Endothelial cell of umbilical vein (primary cell): ENCODE measurements around the gene SPATA7. TPM values are rescaled to one million over a fixed set of nuclear protein-coding genes. Genes with fewer than 3 reads are reported as not detected.

Experiments used
- BruUV-seq: library from RNA; stranded (reverse); fragments of 400-500 nt; replicated peaks from 2 replicates; lab custom pipeline; 2021; lab: Mats Ljungman, UMichigan
- CTCF ChIA-PET: fragments of 300-600, 350-600 bp; sonication (Branson Sonifier 250); formaldehyde crosslinking; loops from one replicate; lab custom pipeline; 2021; ENCODE audit warnings: antibody characterized with exemption, inconsistent platforms; lab: Charles Lee
- POLR2A ChIA-PET: fragments of 300-600, 350-600 bp; sonication (Branson Sonifier 250); formaldehyde crosslinking; loops from one replicate; lab custom pipeline; 2021; ENCODE audit warnings: antibody characterized with exemption, inconsistent platforms; lab: Charles Lee
- DNase-seq: peaks from one replicate; pipeline ENCODE4 v3.0.0-alpha.2; 2011; ENCODE audit warnings: low read depth, low spot score
- FAIRE-seq: peaks from 2 replicates; lab custom pipeline; 2011; peaks lifted over from hg19 to GRCh38; lab: Jason Lieb, UNC
- H2AFZ ChIP-seq: 2 replicates; pipeline ENCODE4 v1.6.0; 2012; ENCODE audit warnings: low read depth, low read length, control low read depth, inconsistent platforms
- H3K27ac ChIP-seq: 2 replicates; pipeline ENCODE4 v1.5.1; 2011; ENCODE audit warnings: low read depth, mild to moderate bottlenecking, control low read depth, low read length, moderate library complexity; ENCODE audit not compliant: insufficient read depth
- H3K27me3 ChIP-seq, 2 experiments: 2 replicates each; pipeline versions ENCODE4 v1.6.0 to v1.6.1; 2011; ENCODE audit warnings: low read length in 2 of 2, mixed read lengths in 1 of 2; ENCODE audit not compliant: control insufficient read depth in 2 of 2, insufficient read depth in 2 of 2
- H3K36me3 ChIP-seq, 2 experiments: 2 replicates in 1 of 2; 3 replicates in 1 of 2; pipeline ENCODE4 v1.5.1; 2011; ENCODE audit warnings: low read length in 2 of 2, mild to moderate bottlenecking in 1 of 2, moderate library complexity in 1 of 2; ENCODE audit not compliant: control insufficient read depth in 2 of 2, insufficient read depth in 2 of 2; ENCODE audit errors: extremely low read depth in 1 of 2
- H3K4me1 ChIP-seq: 3 replicates; pipeline ENCODE4 v1.5.1; 2011; ENCODE audit warnings: mild to moderate bottlenecking, low read length; ENCODE audit not compliant: control insufficient read depth, insufficient read depth; ENCODE audit errors: extremely low read depth
- H3K4me2 ChIP-seq: 2 replicates; pipeline ENCODE4 v1.6.1; 2011; ENCODE audit warnings: low read length, control low read depth, mixed read lengths; ENCODE audit not compliant: insufficient read depth
- H3K4me3 ChIP-seq, 3 experiments: fragments of 200-600 bp in 1 of 3; sonication (generic), shearing (Covaris generic) in 1 of 3; replicated peaks in 1 of 3; 2 replicates each; pipeline ENCODE4 v1.5.1; 2011 to 2016; ENCODE audit warnings: control low read depth in 3 of 3, low read length in 3 of 3, mild to moderate bottlenecking in 2 of 3, inconsistent platforms in 1 of 3, low read depth in 1 of 3, moderate library complexity in 1 of 3; ENCODE audit not compliant: insufficient read depth in 1 of 3
- H3K79me2 ChIP-seq: 2 replicates; pipeline ENCODE4 v1.6.0; 2012; ENCODE audit warnings: low read length, inconsistent platforms; ENCODE audit not compliant: control insufficient read depth, insufficient read depth
- H3K9ac ChIP-seq: replicated peaks from 2 replicates; pipeline ENCODE3; 2011; ENCODE audit warnings: low read length, control low read depth; ENCODE audit not compliant: insufficient read depth; ENCODE audit errors: extremely low read depth
- H3K9me1 ChIP-seq: replicated peaks from 3 replicates; pipeline ENCODE4 v1.6.0; 2011; ENCODE audit warnings: mild to moderate bottlenecking, low read length; ENCODE audit not compliant: control insufficient read depth, insufficient read depth; ENCODE audit errors: extremely low read depth
- H3K9me3 ChIP-seq: replicated peaks from 2 replicates; pipeline ENCODE4 v1.5.1; 2012; ENCODE audit warnings: low read length, inconsistent platforms; ENCODE audit not compliant: control insufficient read depth, insufficient read depth
- H4K20me1 ChIP-seq: replicated peaks from 2 replicates; pipeline ENCODE3; 2011; ENCODE audit warnings: mild to moderate bottlenecking, low read length; ENCODE audit not compliant: control insufficient read depth, insufficient read depth; ENCODE audit errors: extremely low read depth
- CTCF ChIP-seq, 2 donors: IDR thresholded peaks; 1 replicate in 1 of 2; 2 replicates in 1 of 2; pipeline ENCODE4 v1.5.1; 2011; ENCODE audit warnings: low read length in 2 of 2, mild to moderate bottlenecking in 2 of 2, moderate library complexity in 2 of 2, control low read depth in 1 of 2, inconsistent platforms in 1 of 2, low read depth in 1 of 2; ENCODE audit not compliant: insufficient read depth in 1 of 2; ENCODE audit errors: extremely low read depth in 1 of 2
- EZH2 ChIP-seq: IDR thresholded peaks from 2 replicates; pipeline ENCODE4 v1.6.1; 2012; ENCODE audit warnings: borderline replicate concordance, low read depth, mild to moderate bottlenecking, moderate library complexity, low read length, inconsistent platforms; ENCODE audit not compliant: severe bottlenecking
- FOS ChIP-seq: IDR thresholded peaks from 2 replicates; pipeline ENCODE4 v1.6.1; 2011; ENCODE audit warnings: mild to moderate bottlenecking, low read length, moderate library complexity, borderline replicate concordance; ENCODE audit not compliant: insufficient read depth
- GATA2 ChIP-seq: IDR thresholded peaks from 2 replicates; pipeline ENCODE4 v1.7.0; 2011; ENCODE audit warnings: low read depth, mild to moderate bottlenecking, moderate library complexity, mixed read lengths, low read length; ENCODE audit not compliant: insufficient read length, insufficient read depth
- JUN ChIP-seq: IDR thresholded peaks from 2 replicates; pipeline ENCODE4 v1.6.1; 2011; ENCODE audit warnings: borderline replicate concordance, low read depth; ENCODE audit not compliant: insufficient read length, insufficient read depth
- MYC ChIP-seq: IDR thresholded peaks from one replicate; pipeline ENCODE4 v1.6.1; 2011; ENCODE audit warnings: mild to moderate bottlenecking, low read depth, low read length
- POLR2A ChIP-seq: IDR thresholded peaks from 2 replicates; pipeline ENCODE4 v1.6.1; 2012; ENCODE audit warnings: low read depth, mild to moderate bottlenecking, control low read depth, low read length
- POLR2AphosphoS5 ChIP-seq: IDR thresholded peaks from 2 replicates; pipeline ENCODE4 v1.6.1; 2012; ENCODE audit warnings: low read depth, mild to moderate bottlenecking, control low read depth, low read length, moderate library complexity; ENCODE audit not compliant: insufficient read depth
- dilution Hi-C: fragments of 300-500 bp; cut with MboI; formaldehyde crosslinking; loops from one replicate; pipeline ENCODE4 v1.15.0; 2019; ENCODE audit warnings: low sequenced_read_pairs; ENCODE audit not compliant: extremely low pct_ligation_motif_present
- intact Hi-C: fragments of 100-400 bp; cut with micrococcal nuclease; formaldehyde crosslinking; loops from one replicate; pipeline ENCODE4 v1.10.0; 2022
- polyA plus RNA-seq, 4 experiments: library from polyadenylated mRNA; depleted of rRNA in 3 of 4; stranded (reverse) in 3 of 4; unstranded in 1 of 4; fragments of >200 nt; gene quantifications; 2 replicates each; pipeline versions ENCODE4 v1.2.1 to v1.2.3, GENCODE V29; 2011 to 2012; ENCODE audit warnings: missing spikeins in 1 of 4
- total RNA-seq: library from RNA; stranded (reverse); gene quantifications from 2 replicates; pipeline ENCODE4 v1.2.3, GENCODE V29; 2021
- TF ChIP-seq, protein P1 (sequence below): IDR thresholded peaks from 2 replicates; pipeline ENCODE4 v1.6.1; 2011; ENCODE audit not compliant: insufficient read depth, insufficient read length

The SPATA7 gene
- total and polyA plus RNA-seq, 2 donors (not counting 3 experiments of a cell fraction or from before 2014, with no cell fraction given): 4.0 to 9.7 TPM

- TF ChIP-seq JUN (no peak), CTCF (IDR thresholded peaks at IDR 0.05; ENCODE audit: extremely low read depth in 1 of 2, insufficient read depth in 1 of 2, low read depth in 1 of 2, low read length in 2 of 2) (no peak), GATA2 (no peak), FOS (no peak), POLR2AphosphoS5 (no peak), MYC (no peak), POLR2A (no peak), EZH2 (no peak)
- TF ChIP-seq, protein P1, sequence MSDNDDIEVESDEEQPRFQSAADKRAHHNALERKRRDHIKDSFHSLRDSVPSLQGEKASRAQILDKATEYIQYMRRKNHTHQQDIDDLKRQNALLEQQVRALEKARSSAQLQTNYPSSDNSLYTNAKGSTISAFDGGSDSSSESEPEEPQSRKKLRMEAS: no peak
- dilution Hi-C loops: no loop called here
- no peak overlapping the region for H3K27ac ChIP-seq
- intact Hi-C loops: no loop called here
- no peak overlapping the region for H3K9ac ChIP-seq
- H2AFZ ChIP-seq: no peak overlapping the region
- FAIRE-seq: no peak
- H3K9me3 ChIP-seq: no peaks in the 10 kb centered on the region
- H3K4me3 ChIP-seq: no peak overlapping the region
- POLR2A ChIA-PET: no interaction called here
- H3K79me2 ChIP-seq: no peaks in the 10 kb centered on the region
- CTCF ChIA-PET: no interaction called here
- no TSS peak for BruUV-seq
- DNase-seq: no peak
- no peaks in the 10 kb centered on the region for H3K27me3 ChIP-seq
- H3K36me3 ChIP-seq: no peaks in the 10 kb centered on the region
- no peaks in the 10 kb centered on the region for H3K4me1 ChIP-seq
- no peak overlapping the region for H3K4me2 ChIP-seq
- H4K20me1 ChIP-seq: no peaks in the 10 kb centered on the region
- H3K9me1 ChIP-seq: no peaks in the 10 kb centered on the region
Measured at GRCh38 chr14:88354358-88354757, 31.1 kb upstream of the SPATA7 start.
